ENCODE data around the gene HEPHL1.

DNA sequence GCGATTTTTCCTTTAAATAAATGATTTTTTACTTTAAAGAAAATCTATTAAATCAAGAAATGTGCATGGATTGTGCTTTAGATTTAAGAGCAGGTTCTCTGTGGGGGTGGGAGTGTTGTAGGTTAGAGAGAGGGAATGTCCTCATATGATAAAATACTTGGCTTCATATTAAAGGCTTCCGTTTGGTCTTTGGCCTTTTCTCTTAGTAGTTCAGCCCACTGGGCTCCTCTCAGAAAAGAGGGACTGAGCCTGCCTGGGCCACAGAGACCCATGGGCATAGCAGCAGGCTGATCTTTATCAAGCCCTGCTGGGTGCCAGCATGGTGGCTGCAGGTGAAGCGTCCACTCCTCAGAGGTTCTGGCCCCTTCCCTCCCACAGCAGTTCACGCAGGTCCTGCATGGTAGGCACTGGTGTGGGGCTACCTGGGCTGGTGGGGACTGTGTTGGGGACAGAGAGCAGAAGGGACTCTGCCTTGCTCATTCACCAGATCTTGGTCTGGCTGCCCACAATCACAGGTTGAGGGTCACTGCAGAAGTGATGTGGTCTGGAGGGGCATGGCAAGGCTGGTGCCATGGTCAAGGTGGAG, 111.8 kb downstream of the HEPHL1 start:
- no peak for TF ChIP-seq EZH2 (IDR thresholded peaks at IDR 0.05; ENCODE audit: low read length, missing control alignments)
- TF ChIP-seq, protein P1, sequence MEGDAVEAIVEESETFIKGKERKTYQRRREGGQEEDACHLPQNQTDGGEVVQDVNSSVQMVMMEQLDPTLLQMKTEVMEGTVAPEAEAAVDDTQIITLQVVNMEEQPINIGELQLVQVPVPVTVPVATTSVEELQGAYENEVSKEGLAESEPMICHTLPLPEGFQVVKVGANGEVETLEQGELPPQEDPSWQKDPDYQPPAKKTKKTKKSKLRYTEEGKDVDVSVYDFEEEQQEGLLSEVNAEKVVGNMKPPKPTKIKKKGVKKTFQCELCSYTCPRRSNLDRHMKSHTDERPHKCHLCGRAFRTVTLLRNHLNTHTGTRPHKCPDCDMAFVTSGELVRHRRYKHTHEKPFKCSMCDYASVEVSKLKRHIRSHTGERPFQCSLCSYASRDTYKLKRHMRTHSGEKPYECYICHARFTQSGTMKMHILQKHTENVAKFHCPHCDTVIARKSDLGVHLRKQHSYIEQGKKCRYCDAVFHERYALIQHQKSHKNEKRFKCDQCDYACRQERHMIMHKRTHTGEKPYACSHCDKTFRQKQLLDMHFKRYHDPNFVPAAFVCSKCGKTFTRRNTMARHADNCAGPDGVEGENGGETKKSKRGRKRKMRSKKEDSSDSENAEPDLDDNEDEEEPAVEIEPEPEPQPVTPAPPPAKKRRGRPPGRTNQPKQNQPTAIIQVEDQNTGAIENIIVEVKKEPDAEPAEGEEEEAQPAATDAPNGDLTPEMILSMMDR (conservative IDR thresholded peaks at IDR 0.05 in 1 of 2, IDR thresholded peaks at IDR 0.05 in 1 of 2; ENCODE audit: low read depth in 1 of 2, low read length in 2 of 2): no peak
